ENCODE data around the gene MEGF8. TPM values are rescaled to one million over a fixed set of nuclear protein-coding genes. Genes with fewer than 3 reads are reported as not detected.
A peak's percentile ranks its signal among the peaks of the same experiment; 100 is the strongest.

MEGF8 gene
- polyA plus RNA-seq, 1 donor from 2014 or later, result 21.5 TPM

DNA sequence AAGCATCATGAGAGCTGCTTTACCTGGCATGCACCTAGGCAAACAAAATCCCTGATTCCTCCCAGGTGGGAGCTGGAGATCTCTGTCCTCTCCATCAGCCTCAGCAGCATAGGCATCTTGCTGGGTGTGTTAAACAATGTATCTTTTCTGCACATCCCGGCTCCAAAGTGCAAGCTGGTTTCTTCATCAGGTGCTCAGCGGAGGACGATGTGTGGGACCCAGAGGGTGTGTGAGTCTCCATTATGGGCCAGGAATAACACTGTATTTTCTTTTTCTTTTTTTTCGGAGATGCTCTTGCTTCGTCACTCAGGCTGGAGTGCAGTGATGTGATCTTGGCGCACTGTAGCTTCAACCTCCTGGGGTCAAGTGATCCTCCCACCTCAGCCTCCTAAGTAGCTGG lies 54.7 kb downstream of the MEGF8 start:
- Histone ChIP-seq H3K4me2 (ENCODE audit: low read length) (no peak overlapping the region), H3K36me3 (ENCODE audit: insufficient read depth, low read length) (no peaks in the 10 kb centered on the region), H3K27me3 (ENCODE audit: insufficient read depth, low read depth, low read length) (no peaks in the 10 kb centered on the region), H3K9me3 (ENCODE audit: low read length) (no peaks in the 10 kb centered on the region), H2AFZ (ENCODE audit: low read depth, low read length) (no peak overlapping the region), H3K9ac (ENCODE audit: low read length) (no peak overlapping the region), H3F3A (ENCODE audit: insufficient read depth, low read length, poor library complexity, severe bottlenecking) (no peaks in the 10 kb centered on the region), H3K27ac (ENCODE audit: low read length) (no peak overlapping the region), H4K20me1 (ENCODE audit: insufficient read depth) (no peaks in the 10 kb centered on the region), H3K4me3 (ENCODE audit: low read length) (no peak overlapping the region), H3K9me2 (ENCODE audit: insufficient read depth, low read length) (no peaks in the 10 kb centered on the region), H3K79me2 (replicated peaks; ENCODE audit: insufficient read depth, low read length) (no peaks in the 10 kb centered on the region)
- TF ChIP-seq EZH2 (IDR thresholded peaks at IDR 0.05; ENCODE audit: borderline replicate concordance, insufficient read depth, low read length, poor library complexity, severe bottlenecking) (no peak), MXI1 (conservative IDR thresholded peaks at IDR 0.05; ENCODE audit: poor library complexity, severe bottlenecking) (no peak), EP300 (conservative IDR thresholded peaks at IDR 0.05; ENCODE audit: poor library complexity, severe bottlenecking) (no peak), TAF1 (IDR thresholded peaks at IDR 0.05; ENCODE audit: low read depth) (no peak)
- TF ChIP-seq, protein P1, sequence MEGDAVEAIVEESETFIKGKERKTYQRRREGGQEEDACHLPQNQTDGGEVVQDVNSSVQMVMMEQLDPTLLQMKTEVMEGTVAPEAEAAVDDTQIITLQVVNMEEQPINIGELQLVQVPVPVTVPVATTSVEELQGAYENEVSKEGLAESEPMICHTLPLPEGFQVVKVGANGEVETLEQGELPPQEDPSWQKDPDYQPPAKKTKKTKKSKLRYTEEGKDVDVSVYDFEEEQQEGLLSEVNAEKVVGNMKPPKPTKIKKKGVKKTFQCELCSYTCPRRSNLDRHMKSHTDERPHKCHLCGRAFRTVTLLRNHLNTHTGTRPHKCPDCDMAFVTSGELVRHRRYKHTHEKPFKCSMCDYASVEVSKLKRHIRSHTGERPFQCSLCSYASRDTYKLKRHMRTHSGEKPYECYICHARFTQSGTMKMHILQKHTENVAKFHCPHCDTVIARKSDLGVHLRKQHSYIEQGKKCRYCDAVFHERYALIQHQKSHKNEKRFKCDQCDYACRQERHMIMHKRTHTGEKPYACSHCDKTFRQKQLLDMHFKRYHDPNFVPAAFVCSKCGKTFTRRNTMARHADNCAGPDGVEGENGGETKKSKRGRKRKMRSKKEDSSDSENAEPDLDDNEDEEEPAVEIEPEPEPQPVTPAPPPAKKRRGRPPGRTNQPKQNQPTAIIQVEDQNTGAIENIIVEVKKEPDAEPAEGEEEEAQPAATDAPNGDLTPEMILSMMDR (IDR thresholded peaks at IDR 0.05; ENCODE audit: poor library complexity, severe bottlenecking), result no peak

DNA sequence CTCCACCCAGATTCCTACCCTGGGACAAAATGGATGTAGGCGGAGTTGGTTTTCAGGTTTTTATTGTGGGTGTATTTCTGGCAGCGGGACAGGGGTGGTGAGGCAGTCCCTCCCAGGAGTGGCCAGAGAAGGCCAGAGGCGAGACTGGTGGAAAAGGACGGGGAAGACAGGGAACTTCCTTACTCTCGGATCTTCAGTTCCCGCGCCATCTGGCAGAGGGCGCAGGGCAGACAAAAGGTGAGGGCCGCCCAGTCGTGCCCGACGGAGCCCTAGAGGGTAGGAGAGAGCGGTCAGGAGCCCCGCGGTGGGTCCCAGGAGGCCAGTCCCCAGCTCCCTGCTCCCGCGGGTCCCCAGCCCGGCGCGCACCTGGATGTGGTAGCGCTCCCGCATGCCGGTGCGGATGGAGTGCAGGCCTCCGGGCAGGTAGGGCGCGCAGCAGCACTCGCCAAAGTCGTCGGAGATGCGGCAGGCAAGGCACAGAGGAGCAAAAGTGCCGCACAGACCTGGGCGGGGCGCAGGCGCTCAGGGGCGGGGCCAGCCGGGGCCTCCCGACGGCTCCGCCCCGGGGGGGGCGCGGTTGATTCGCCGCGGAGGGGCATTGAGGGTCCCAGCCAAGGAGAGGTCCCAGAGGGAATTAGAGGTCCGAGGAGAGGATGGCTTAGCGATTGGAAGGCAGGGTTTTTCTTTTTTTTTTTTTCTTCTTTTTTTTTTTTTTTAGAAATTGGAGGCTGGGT lies 61.7 kb downstream of the MEGF8 start:
- no peak overlapping the region for H3K4me2 ChIP-seq (ENCODE audit: low read length)
- no peaks in the 10 kb centered on the region for H3F3A ChIP-seq (ENCODE audit: insufficient read depth, low read length, poor library complexity, severe bottlenecking)
- no peaks in the 10 kb centered on the region for H3K9me2 ChIP-seq (ENCODE audit: insufficient read depth, low read length)
- peak overlapping the region; percentile 9 for H3K9ac ChIP-seq (ENCODE audit: low read length)
- peaks cover 10% of the 10 kb centered on the region for H3K27me3 ChIP-seq (ENCODE audit: insufficient read depth, low read depth, low read length)
- no peaks in the 10 kb centered on the region for H3K79me2 ChIP-seq (replicated peaks; ENCODE audit: insufficient read depth, low read length)
- no peaks in the 10 kb centered on the region for H3K36me3 ChIP-seq (ENCODE audit: insufficient read depth, low read length)
- peak overlapping the region; percentile 54 for H3K4me3 ChIP-seq (ENCODE audit: low read length)
- no peak overlapping the region for H2AFZ ChIP-seq (ENCODE audit: low read depth, low read length)
- no peak for TF ChIP-seq EP300 (conservative IDR thresholded peaks at IDR 0.05; ENCODE audit: poor library complexity, severe bottlenecking)
- TF ChIP-seq MXI1 (conservative IDR thresholded peaks at IDR 0.05; ENCODE audit: poor library complexity, severe bottlenecking), result peak; percentile 21
- TF ChIP-seq RAD21 (conservative IDR thresholded peaks at IDR 0.05), result peak; percentile 26
- TF ChIP-seq, protein P2, sequence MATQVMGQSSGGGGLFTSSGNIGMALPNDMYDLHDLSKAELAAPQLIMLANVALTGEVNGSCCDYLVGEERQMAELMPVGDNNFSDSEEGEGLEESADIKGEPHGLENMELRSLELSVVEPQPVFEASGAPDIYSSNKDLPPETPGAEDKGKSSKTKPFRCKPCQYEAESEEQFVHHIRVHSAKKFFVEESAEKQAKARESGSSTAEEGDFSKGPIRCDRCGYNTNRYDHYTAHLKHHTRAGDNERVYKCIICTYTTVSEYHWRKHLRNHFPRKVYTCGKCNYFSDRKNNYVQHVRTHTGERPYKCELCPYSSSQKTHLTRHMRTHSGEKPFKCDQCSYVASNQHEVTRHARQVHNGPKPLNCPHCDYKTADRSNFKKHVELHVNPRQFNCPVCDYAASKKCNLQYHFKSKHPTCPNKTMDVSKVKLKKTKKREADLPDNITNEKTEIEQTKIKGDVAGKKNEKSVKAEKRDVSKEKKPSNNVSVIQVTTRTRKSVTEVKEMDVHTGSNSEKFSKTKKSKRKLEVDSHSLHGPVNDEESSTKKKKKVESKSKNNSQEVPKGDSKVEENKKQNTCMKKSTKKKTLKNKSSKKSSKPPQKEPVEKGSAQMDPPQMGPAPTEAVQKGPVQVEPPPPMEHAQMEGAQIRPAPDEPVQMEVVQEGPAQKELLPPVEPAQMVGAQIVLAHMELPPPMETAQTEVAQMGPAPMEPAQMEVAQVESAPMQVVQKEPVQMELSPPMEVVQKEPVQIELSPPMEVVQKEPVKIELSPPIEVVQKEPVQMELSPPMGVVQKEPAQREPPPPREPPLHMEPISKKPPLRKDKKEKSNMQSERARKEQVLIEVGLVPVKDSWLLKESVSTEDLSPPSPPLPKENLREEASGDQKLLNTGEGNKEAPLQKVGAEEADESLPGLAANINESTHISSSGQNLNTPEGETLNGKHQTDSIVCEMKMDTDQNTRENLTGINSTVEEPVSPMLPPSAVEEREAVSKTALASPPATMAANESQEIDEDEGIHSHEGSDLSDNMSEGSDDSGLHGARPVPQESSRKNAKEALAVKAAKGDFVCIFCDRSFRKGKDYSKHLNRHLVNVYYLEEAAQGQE (IDR thresholded peaks at IDR 0.05; ENCODE audit: borderline replicate concordance), result no peak
- TF ChIP-seq POLR2AphosphoS5 (IDR thresholded peaks at IDR 0.05), result peak; percentile 15
- no peak for TF ChIP-seq TAF1 (IDR thresholded peaks at IDR 0.05; ENCODE audit: low read depth)
- TF ChIP-seq, protein P1 (IDR thresholded peaks at IDR 0.05; ENCODE audit: poor library complexity, severe bottlenecking), result peak; percentile 68
- no peak for TF ChIP-seq EZH2 (IDR thresholded peaks at IDR 0.05; ENCODE audit: borderline replicate concordance, insufficient read depth, low read length, poor library complexity, severe bottlenecking)
- peak; percentile 55 for TF ChIP-seq SMC3 (conservative IDR thresholded peaks at IDR 0.05; ENCODE audit: poor library complexity)
- no peaks in the 10 kb centered on the region for H3K9me3 ChIP-seq (ENCODE audit: low read length)
- H3K27ac ChIP-seq (ENCODE audit: low read length), result no peak overlapping the region
- H4K20me1 ChIP-seq (ENCODE audit: insufficient read depth), result no peaks in the 10 kb centered on the region

All from neural cell (in vitro differentiated cells).